GM19468 (cell line): ENCODE results near the gene CFD.
"Not testable (repeated sequence)": the region's sequence is repeated elsewhere in the genome, so short reads cannot be mapped to it uniquely, and the experiment has no call there.

ENCODE experiments used
- ATAC-seq: cut with Tn5 transposase; IDR thresholded peaks from one replicate; pipeline ENCODE4 v1.9.1; 2021; ENCODE audit warnings: mild to moderate bottlenecking, moderate library complexity, moderate number of reproducible peaks; ENCODE audit not compliant: unreplicated experiment; ENCODE audit errors: extremely low read depth

Gene CFD

GRCh38 chr19:850221-850978 lies 9.1 kb upstream of the CFD start:
- no peak for ATAC-seq

- no peak for ATAC-seq
Observed at GRCh38 chr19:850979-851335, 8.5 kb upstream of the CFD start.

GRCh38 chr19:852136-853013 lies 7.1 kb upstream of the CFD start, which contains the start of gene ELANE:
Gene ELANE, plus strand, starts transcription at chr19:852303. Its CDS starts 26 bp downstream, at chr19:852329.
- no peak for ATAC-seq

GRCh38 chr19:853014-853585 lies 6.4 kb upstream of the CFD start:
- ATAC-seq, result no peak

- ATAC-seq, result not testable (repeated sequence)
Observed at GRCh38 chr19:853614-854220, 5.7 kb upstream of the CFD start.

GRCh38 chr19:854549-854948 lies 4.9 kb upstream of the CFD start:
- no peak for ATAC-seq

- ATAC-seq, result no peak
Observed at GRCh38 chr19:855142-855541, 4.3 kb upstream of the CFD start.

GRCh38 chr19:855566-856120 lies 3.8 kb upstream of the CFD start:
- no peak for ATAC-seq

- ATAC-seq, result no peak
Observed at GRCh38 chr19:858284-858683, 1.2 kb upstream of the CFD start.

- no peak for ATAC-seq
Observed at GRCh38 chr19:861141-861755, 1.8 kb downstream of the CFD start.

- no peak for ATAC-seq
Observed at GRCh38 chr19:861756-862580, 2.5 kb downstream of the CFD start.

GRCh38 chr19:862581-863314 lies 3.3 kb downstream of the CFD start:
- ATAC-seq, result no peak

GRCh38 chr19:863315-863620 lies 3.8 kb downstream of the CFD start:
- ATAC-seq, result no peak

- ATAC-seq, result no peak
Observed at GRCh38 chr19:866769-867300, 7.4 kb downstream of the CFD start.

GRCh38 chr19:867301-867793 lies 7.9 kb downstream of the CFD start:
- ATAC-seq, result no peak

GRCh38 chr19:867855-868457 lies 8.5 kb downstream of the CFD start:
- ATAC-seq, result no peak

- no peak for ATAC-seq
Observed at GRCh38 chr19:868458-869244, 9.2 kb downstream of the CFD start.
